NCI-H2171 treated with DMSO at 0.1 percent for 48 hours (cell line): ENCODE data around the gene TPMT.
"Not testable (repeated sequence)": the region's sequence is repeated elsewhere in the genome, so short reads cannot be mapped to it uniquely, and the experiment has no call there.

ENCODE experiments used
- DNase-seq: peaks from one replicate; lab custom pipeline; 2025; lab: John Stamatoyannopoulos, UW

TPMT gene

DNA sequence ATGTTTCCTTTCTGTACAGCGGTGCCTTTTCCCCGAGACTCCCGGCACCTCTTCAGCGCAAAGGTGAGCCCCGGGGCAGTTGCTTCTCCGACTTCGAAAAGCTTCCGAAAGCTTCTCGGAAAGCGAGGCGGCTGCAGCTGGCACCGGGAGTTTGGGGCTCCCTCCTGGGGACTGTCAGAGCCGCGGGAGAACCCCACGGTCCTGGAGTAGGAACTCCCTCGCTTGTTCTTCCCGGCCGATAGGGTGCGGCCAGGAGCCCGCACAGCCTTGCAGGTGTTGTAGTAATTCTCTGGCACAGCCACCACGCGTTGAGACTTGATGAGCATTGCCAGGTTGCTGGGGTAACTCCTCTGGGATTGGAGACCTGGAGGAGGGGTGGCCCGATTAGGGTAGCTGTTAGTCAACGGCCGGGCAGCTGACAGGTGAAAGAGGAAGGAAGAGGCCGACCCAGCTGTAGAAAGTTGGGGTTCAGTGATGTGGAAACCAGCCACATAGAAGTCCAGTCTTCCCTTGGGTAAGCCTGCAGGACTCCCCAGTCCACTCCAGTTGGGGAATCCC is 1.1 kb upstream of the TPMT start:
- DNase-seq, result peak; percentile 92

- DNase-seq, result peak; percentile 97
Measured at GRCh38 chr6:18155150-18155863, 430 bp upstream of the TPMT start, which contains the start of gene KDM1B. Gene KDM1B (plus strand): TSS chr6:18155422. CDS start chr6:18159896, 4,474 bp downstream.

DNA sequence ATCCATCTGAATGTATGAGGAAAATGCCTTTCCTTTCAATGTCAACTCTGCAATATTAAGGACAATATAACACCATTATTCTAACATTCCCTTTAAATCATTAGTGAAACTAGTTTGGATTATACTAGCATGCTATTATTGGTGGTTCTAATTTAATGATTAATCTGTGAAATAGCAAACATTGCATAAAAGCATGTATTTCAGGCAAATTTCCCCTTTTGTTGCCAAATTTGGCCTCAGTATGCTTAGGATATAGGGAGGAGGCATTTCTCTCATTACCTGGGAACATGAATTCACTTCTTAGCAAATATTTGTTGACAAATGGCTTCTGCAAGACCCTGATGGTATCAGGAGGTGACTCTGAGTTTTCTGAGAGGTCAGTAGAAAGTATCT is 1.6 kb downstream of the TPMT start:
- no peak for DNase-seq

- DNase-seq, result no peak
Measured at GRCh38 chr6:18151801-18152200, 3.1 kb downstream of the TPMT start.

DNA sequence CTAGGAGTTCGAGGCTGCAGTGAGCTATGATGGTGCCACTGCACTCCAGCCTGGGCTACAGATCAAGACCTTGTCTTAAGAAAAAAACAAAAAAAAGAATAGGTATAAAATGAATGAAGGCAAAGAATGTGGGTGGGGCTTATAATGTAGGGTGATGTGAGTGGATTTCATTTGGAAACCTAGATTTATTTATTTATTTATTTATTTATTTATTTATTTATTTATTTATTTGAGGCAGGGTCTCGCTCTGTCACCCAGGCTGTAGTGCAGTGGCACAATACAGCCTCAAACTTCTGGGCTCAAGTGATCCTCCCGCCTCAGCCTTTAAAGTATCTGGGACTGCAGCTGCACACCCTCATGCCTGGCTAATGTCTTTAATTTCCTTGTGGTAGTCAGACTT is 3.5 kb downstream of the TPMT start:
- not testable (repeated sequence) for DNase-seq

- no peak for DNase-seq
Measured at GRCh38 chr6:18148304-18149025, 6.4 kb downstream of the TPMT start.

DNA sequence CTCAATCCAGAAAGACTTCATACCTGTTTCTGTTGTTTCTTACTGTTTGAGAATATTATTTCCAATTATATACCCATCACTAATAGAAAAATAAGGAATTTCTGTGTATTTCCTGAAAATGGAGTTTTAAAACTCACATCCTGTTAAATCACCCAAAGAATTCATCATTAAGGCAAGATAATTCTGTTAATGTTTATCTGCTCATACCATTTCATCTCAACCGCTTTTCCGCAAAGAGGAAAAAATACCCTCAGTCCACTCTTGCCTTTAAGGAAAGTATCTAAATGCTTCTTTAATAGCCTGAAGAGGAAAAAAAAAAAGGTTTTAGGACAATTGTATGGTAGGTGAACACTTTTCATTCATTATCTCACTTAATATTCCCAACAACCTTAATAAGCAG is 7.3 kb downstream of the TPMT start:
- no peak for DNase-seq

DNA sequence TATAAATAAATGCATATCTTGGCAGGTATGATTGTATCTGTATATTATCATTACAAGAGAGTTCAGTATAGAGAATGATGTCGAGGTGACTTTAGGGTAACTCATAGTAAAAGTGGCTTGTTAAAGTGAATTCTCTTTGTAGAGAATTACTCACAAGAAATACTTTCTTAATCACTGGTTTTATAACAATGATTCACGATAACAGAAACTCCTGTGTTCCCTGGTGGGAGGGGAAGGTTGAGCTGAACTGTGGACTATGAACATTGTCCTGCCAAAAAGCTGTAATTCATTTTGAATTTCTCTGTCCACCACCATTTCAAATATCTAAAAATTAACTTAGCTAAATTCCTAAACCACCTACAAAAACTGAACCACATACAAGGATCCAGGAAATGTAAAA is 7.7 kb downstream of the TPMT start:
- DNase-seq, result no peak

- DNase-seq, result no peak
Measured at GRCh38 chr6:18142591-18142861, 12.4 kb downstream of the TPMT start.

DNA sequence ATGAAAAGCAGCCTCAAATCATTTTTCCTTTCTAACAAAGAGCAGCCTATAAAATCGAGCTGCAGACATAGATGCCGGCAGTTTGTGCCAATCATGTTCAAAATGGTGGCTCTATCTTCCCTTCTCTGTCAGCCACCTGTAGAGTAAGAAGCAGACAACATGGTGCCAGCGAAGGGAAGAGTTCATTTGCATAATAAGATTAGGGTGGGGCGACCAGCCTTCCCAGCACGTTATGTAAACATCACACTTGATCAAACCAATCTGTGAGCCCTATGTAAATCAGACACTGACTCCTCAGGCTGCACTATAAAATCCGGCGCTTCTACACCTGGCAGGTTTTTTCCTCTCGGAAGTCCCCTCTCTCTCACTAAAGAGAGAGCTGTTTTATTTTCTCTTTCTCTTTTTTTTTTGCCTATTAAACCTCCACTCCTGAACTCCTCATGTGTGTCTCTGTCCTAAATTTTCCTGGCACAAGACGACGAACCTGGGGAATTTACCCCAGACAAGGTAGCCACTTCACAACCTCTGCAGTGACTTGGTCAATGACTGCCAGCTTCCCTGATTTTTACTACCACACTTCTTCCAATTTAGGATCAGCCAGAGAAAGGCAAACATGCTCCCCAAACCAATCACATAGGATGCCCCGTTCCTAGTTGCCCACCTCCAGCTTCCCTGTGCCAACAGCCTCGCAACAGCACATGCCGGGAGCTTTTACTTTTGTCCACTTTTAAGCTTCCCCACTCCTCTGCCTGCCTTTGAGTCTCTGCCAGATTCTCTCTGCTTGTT is 12.9 kb downstream of the TPMT start:
- peak; percentile 82 for DNase-seq

DNA sequence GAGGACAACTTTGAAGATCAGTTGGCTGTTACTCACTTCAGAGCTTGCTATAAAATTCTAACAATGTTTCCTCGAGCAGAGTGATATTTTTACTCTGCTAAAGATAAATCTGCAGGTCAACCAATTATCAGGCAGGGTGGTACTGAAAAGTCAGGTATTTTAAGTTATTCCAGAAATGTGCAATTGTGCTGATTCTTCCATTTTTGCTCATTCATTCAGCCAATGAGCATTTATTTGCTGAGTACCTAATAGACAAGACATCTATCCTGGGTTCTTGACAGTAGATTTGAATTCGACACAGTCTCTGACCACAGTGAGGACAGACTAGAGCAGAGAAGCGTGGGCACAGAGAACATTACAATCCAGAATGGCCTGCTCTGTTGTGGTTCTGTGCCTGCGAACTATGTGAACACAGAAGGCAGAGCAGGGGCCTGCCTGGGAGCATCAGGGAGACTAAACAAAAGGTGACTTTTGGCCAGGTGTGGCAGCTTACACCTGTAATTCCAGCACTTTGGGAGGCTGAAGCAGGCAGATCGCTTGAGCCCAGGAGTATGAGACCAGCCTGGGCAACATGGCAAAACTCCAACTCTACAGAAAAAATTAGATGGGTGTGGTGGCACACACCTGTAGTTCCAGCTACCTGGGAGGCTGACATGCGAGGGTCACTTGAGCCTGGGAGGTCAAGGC is 14.8 kb downstream of the TPMT start:
- no peak for DNase-seq

DNA sequence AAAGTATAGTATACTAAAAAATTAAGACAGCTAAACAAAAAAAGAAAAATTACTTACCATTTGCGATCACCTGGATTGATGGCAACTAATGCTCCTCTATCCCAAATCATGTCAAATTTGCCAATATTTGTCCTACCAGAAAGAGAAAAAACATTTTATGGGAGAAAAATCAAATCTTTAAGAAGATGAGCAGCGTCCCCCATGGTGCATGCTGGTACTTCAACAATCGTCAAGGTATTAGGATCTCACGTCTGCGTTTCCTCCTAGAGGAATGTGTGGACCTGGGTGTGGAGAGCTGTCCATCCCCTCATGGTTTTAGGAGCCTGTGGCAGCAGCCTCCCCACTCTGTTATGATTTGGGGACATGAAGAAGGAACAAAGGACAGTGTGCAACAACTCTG is 16.0 kb downstream of the TPMT start:
- DNase-seq, result no peak

DNA sequence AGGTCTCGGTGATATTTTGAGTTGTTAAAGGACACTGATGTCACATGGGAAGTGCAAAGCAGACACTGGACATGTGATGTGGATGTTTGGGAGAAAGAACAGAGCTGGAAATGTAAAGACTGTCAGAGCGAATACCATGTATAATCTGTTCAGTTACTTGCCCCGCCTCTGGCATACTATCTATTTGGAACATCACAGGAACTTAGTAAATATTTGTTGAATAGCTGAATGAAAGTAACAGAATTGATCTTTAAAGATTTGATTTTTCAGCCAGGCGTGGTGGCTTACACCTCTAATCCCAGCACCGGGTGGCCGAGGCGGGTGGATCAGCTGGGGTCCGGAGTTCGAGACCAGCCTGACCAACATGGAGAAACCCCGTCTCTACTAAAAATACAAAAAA is 18.6 kb downstream of the TPMT start:
- DNase-seq, result no peak

GRCh38 chr6:18135171-18135570 is 19.7 kb downstream of the TPMT start:
- DNase-seq, result no peak

GRCh38 chr6:18132346-18132745 is 22.5 kb downstream of the TPMT start:
- no peak for DNase-seq

- no peak for DNase-seq
Measured at GRCh38 chr6:18126121-18126520, 28.8 kb downstream of the TPMT start.

- peak; percentile 94 for DNase-seq
Measured at GRCh38 chr6:18122128-18123093, 32.5 kb downstream of the TPMT start, which contains the start of gene NHLRC1. Gene NHLRC1 (minus strand): TSS chr6:18122677. CDS start chr6:18122606, 71 bp downstream.

GRCh38 chr6:18121580-18122127 is 33.2 kb downstream of the TPMT start:
- DNase-seq, result no peak

GRCh38 chr6:18119236-18119635 is 35.6 kb downstream of the TPMT start:
- DNase-seq, result peak; percentile 20

- DNase-seq, result peak; percentile 84
Measured at GRCh38 chr6:18118330-18118729, 36.5 kb downstream of the TPMT start.

GRCh38 chr6:18117136-18117535 is 37.7 kb downstream of the TPMT start:
- DNase-seq, result peak; percentile 68
